ENCODE measurements around the gene MAG. TPM values are rescaled to one million over a fixed set of nuclear protein-coding genes. Genes with fewer than 3 reads are reported as not detected.

The MAG gene
- total and polyA plus RNA-seq, 10 of the 15 experiments (the other 5 are each of a cell fraction or from before 2014, with no cell fraction given): 0.03 to 0.82 (median 0.17) TPM; not detected in 2

DNA sequence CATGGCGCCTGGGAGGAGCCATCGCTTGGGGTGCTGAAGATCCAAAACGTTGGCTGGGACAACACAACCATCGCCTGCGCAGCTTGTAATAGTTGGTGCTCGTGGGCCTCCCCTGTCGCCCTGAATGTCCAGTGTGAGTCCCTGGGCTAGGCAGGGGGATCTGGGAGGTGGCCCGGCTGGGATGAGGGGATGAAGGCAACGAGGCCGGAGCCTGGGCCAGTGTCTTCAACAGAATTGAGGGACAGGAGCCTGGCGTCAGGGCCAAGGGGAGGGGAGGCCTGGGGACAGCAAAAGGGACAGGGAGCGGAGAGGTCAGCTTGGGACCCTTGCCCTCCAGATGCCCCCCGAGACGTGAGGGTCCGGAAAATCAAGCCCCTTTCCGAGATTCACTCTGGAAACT lies 49.0 kb downstream of the MAG start (continued):
- TF ChIP-seq, protein P1, sequence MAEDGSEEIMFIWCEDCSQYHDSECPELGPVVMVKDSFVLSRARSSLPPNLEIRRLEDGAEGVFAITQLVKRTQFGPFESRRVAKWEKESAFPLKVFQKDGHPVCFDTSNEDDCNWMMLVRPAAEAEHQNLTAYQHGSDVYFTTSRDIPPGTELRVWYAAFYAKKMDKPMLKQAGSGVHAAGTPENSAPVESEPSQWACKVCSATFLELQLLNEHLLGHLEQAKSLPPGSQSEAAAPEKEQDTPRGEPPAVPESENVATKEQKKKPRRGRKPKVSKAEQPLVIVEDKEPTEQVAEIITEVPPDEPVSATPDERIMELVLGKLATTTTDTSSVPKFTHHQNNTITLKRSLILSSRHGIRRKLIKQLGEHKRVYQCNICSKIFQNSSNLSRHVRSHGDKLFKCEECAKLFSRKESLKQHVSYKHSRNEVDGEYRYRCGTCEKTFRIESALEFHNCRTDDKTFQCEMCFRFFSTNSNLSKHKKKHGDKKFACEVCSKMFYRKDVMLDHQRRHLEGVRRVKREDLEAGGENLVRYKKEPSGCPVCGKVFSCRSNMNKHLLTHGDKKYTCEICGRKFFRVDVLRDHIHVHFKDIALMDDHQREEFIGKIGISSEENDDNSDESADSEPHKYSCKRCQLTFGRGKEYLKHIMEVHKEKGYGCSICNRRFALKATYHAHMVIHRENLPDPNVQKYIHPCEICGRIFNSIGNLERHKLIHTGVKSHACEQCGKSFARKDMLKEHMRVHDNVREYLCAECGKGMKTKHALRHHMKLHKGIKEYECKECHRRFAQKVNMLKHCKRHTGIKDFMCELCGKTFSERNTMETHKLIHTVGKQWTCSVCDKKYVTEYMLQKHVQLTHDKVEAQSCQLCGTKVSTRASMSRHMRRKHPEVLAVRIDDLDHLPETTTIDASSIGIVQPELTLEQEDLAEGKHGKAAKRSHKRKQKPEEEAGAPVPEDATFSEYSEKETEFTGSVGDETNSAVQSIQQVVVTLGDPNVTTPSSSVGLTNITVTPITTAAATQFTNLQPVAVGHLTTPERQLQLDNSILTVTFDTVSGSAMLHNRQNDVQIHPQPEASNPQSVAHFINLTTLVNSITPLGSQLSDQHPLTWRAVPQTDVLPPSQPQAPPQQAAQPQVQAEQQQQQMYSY (CRISPR knock-in tag; IDR thresholded peaks at IDR 0.05): no peak
- TF ChIP-seq HDAC6 (IDR thresholded peaks at IDR 0.05; ENCODE audit: unreplicated experiment): no peak
- no peak for TF ChIP-seq RUNX3 (IDR thresholded peaks at IDR 0.05; ENCODE audit: low read length)
- no peak for TF ChIP-seq BCL11A (IDR thresholded peaks at IDR 0.05; ENCODE audit: low read depth, low read length)
- TF ChIP-seq, protein P2, sequence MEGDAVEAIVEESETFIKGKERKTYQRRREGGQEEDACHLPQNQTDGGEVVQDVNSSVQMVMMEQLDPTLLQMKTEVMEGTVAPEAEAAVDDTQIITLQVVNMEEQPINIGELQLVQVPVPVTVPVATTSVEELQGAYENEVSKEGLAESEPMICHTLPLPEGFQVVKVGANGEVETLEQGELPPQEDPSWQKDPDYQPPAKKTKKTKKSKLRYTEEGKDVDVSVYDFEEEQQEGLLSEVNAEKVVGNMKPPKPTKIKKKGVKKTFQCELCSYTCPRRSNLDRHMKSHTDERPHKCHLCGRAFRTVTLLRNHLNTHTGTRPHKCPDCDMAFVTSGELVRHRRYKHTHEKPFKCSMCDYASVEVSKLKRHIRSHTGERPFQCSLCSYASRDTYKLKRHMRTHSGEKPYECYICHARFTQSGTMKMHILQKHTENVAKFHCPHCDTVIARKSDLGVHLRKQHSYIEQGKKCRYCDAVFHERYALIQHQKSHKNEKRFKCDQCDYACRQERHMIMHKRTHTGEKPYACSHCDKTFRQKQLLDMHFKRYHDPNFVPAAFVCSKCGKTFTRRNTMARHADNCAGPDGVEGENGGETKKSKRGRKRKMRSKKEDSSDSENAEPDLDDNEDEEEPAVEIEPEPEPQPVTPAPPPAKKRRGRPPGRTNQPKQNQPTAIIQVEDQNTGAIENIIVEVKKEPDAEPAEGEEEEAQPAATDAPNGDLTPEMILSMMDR (IDR thresholded peaks at IDR 0.05 in 2 of 3, conservative IDR thresholded peaks at IDR 0.05 in 1 of 3; ENCODE audit: control insufficient read depth in 2 of 3, extremely low read depth in 1 of 3, insufficient read depth in 1 of 3, low read depth in 3 of 3, low read length in 3 of 3): no peak
- no peak for TF ChIP-seq NRF1 (conservative IDR thresholded peaks at IDR 0.05; ENCODE audit: low read depth, low read length)
- TF ChIP-seq GATAD2B (conservative IDR thresholded peaks at IDR 0.05; ENCODE audit: low read depth): no peak
- no peak for TF ChIP-seq MEF2A (IDR thresholded peaks at IDR 0.05; ENCODE audit: insufficient read depth, low read depth, low read length)
- no peak for TF ChIP-seq FOXK2 (IDR thresholded peaks at IDR 0.05)
- TF ChIP-seq, protein P3, sequence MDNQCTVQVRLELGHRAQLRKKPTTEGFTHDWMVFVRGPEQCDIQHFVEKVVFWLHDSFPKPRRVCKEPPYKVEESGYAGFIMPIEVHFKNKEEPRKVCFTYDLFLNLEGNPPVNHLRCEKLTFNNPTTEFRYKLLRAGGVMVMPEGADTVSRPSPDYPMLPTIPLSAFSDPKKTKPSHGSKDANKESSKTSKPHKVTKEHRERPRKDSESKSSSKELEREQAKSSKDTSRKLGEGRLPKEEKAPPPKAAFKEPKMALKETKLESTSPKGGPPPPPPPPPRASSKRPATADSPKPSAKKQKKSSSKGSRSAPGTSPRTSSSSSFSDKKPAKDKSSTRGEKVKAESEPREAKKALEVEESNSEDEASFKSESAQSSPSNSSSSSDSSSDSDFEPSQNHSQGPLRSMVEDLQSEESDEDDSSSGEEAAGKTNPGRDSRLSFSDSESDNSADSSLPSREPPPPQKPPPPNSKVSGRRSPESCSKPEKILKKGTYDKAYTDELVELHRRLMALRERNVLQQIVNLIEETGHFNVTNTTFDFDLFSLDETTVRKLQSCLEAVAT (IDR thresholded peaks at IDR 0.05): no peak
- no peak for TF ChIP-seq SREBF2 (IDR thresholded peaks at IDR 0.05; ENCODE audit: low read length)
- no peak for TF ChIP-seq PML (IDR thresholded peaks at IDR 0.05; ENCODE audit: low read length)

All from GM12878 (cell line).